SK-N-SH (cell line): Measurements from ENCODE around the gene PPP2R5E.

Source experiments
- EP300 ChIP-seq, 2 experiments: IDR thresholded peaks; 2 replicates each; pipeline versions ENCODE4 v1.4.0 to v1.6.1; 2012; ENCODE audit warnings: borderline replicate concordance in 1 of 2, low read depth in 1 of 2, low read length in 1 of 2
- EZH2phosphoT487 ChIP-seq: fragments of 200-600 bp; sonication (generic); IDR thresholded peaks from 2 replicates; pipeline ENCODE4 v1.6.1; 2017; ENCODE audit warnings: low read depth, mixed run types, mild to moderate bottlenecking, antibody characterized with exemption, moderate library complexity, borderline replicate concordance
- MAX ChIP-seq: IDR thresholded peaks from 2 replicates; pipeline ENCODE4 v1.4.0; 2012; ENCODE audit warnings: low read depth
- NRF1 ChIP-seq: IDR thresholded peaks from 2 replicates; pipeline ENCODE4 v1.6.1; 2012; ENCODE audit warnings: low read depth, mild to moderate bottlenecking, low read length
- RAD21 ChIP-seq: IDR thresholded peaks from 2 replicates; pipeline ENCODE4 v1.6.1; 2012; ENCODE audit warnings: mild to moderate bottlenecking, low read length
- RCOR1 ChIP-seq: fragments of 150-350 bp; IDR thresholded peaks from 2 replicates; pipeline ENCODE4 v1.6.1; 2017; ENCODE audit warnings: antibody characterized with exemption, low read length
- TF ChIP-seq, protein P1 (sequence below): fragments of 200-600 bp; sonication (generic); IDR thresholded peaks from 2 replicates; pipeline ENCODE4 v1.6.1; 2017; ENCODE audit warnings: antibody characterized with exemption, mild to moderate bottlenecking, moderate library complexity

- TF ChIP-seq, protein P1, sequence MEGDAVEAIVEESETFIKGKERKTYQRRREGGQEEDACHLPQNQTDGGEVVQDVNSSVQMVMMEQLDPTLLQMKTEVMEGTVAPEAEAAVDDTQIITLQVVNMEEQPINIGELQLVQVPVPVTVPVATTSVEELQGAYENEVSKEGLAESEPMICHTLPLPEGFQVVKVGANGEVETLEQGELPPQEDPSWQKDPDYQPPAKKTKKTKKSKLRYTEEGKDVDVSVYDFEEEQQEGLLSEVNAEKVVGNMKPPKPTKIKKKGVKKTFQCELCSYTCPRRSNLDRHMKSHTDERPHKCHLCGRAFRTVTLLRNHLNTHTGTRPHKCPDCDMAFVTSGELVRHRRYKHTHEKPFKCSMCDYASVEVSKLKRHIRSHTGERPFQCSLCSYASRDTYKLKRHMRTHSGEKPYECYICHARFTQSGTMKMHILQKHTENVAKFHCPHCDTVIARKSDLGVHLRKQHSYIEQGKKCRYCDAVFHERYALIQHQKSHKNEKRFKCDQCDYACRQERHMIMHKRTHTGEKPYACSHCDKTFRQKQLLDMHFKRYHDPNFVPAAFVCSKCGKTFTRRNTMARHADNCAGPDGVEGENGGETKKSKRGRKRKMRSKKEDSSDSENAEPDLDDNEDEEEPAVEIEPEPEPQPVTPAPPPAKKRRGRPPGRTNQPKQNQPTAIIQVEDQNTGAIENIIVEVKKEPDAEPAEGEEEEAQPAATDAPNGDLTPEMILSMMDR, result no peak
- TF ChIP-seq RCOR1, result no peak
- no peak for TF ChIP-seq EZH2phosphoT487
- TF ChIP-seq RAD21, result no peak
- TF ChIP-seq NRF1, result no peak
- TF ChIP-seq EP300 (IDR thresholded peaks at IDR 0.05; ENCODE audit: borderline replicate concordance in 1 of 2, low read depth in 1 of 2, low read length in 1 of 2), result no peak
- no peak for TF ChIP-seq MAX
Measured at GRCh38 chr14:63431466-63431865, 111.7 kb downstream of the PPP2R5E start.
